Brain microvascular endothelial cell (primary cell): Measurements from ENCODE around the gene SRP14.
"Not testable (repeated sequence)": the region's sequence is repeated elsewhere in the genome, so short reads cannot be mapped to it uniquely, and the experiment has no call there.

Experiments used
- DNase-seq: peaks from one replicate; pipeline ENCODE4 v3.0.0-alpha.2; 2020
- H3K27ac ChIP-seq: fragments of 250-450 bp; sonication (Bioruptor Pico); 2 replicates; pipeline ENCODE4 v1.5.1; 2020; ENCODE audit warnings: mild to moderate bottlenecking, moderate library complexity
- H3K27me3 ChIP-seq: fragments of 250-450 bp; sonication (Bioruptor Pico); replicated peaks from 2 replicates; pipeline ENCODE4 v1.5.1; 2020; ENCODE audit warnings: mild to moderate bottlenecking
- H3K36me3 ChIP-seq: fragments of 250-450 bp; sonication (Bioruptor Pico); replicated peaks from 2 replicates; pipeline ENCODE4 v1.5.1; 2020; ENCODE audit warnings: mild to moderate bottlenecking
- H3K4me3 ChIP-seq: 2 replicates; pipeline ENCODE4 v1.5.1; 2011; ENCODE audit warnings: low read depth, mild to moderate bottlenecking, control low read depth, low read length, moderate library complexity
- CTCF ChIP-seq: IDR thresholded peaks from 2 replicates; pipeline ENCODE4 v1.5.1; 2011; ENCODE audit warnings: low read depth, mild to moderate bottlenecking, moderate library complexity, low read length, control low read depth, inconsistent platforms; ENCODE audit errors: missing control alignments
- in situ Hi-C: cut with HindIII; loops from 2 replicates; pipeline ENCODE4 v1.10.0; 2017; ENCODE audit warnings: low sequenced_read_pairs, low pct_ligation_motif_present

SRP14 gene

GRCh38 chr15:40028193-40028592 is 10.8 kb downstream of the SRP14 start:
- no peaks in the 10 kb centered on the region for H3K27me3 ChIP-seq
- no peak overlapping the region for H3K27ac ChIP-seq
- no peak for TF ChIP-seq CTCF
- no peak overlapping the region for H3K4me3 ChIP-seq
- DNase-seq, result no peak
- in situ Hi-C loops, result no loop called here
- peaks cover 82% of the 10 kb centered on the region for H3K36me3 ChIP-seq

GRCh38 chr15:40016224-40016865 is 22.6 kb downstream of the SRP14 start:
- H3K4me3 ChIP-seq, result no peak overlapping the region
- H3K36me3 ChIP-seq, result peaks cover 82% of the 10 kb centered on the region
- no peak for TF ChIP-seq CTCF
- DNase-seq, result no peak
- in situ Hi-C loops, result no loop called here
- H3K27me3 ChIP-seq, result no peaks in the 10 kb centered on the region
- H3K27ac ChIP-seq, result no peak overlapping the region

- no peak for DNase-seq
- no peaks in the 10 kb centered on the region for H3K27me3 ChIP-seq
- TF ChIP-seq CTCF, result no peak
- H3K4me3 ChIP-seq, result no peak overlapping the region
- H3K27ac ChIP-seq, result no peak overlapping the region
- in situ Hi-C loops, result no loop called here
- peaks cover 85% of the 10 kb centered on the region for H3K36me3 ChIP-seq
Observed at GRCh38 chr15:40014390-40014789, 24.6 kb downstream of the SRP14 start.

GRCh38 chr15:40013372-40013771 is 25.6 kb downstream of the SRP14 start:
- H3K27ac ChIP-seq, H3K27me3 ChIP-seq, H3K4me3 ChIP-seq, in situ Hi-C loops, DNase-seq: not testable (repeated sequence)
- H3K36me3 ChIP-seq, result peaks cover 87% of the 10 kb centered on the region

- Histone ChIP-seq H3K27me3 (no peaks in the 10 kb centered on the region), H3K36me3 (peaks cover 92% of the 10 kb centered on the region), H3K4me3 (no peak overlapping the region), H3K27ac (no peak overlapping the region)
- in situ Hi-C loops, result no loop called here
- no peak for DNase-seq
- no peak for TF ChIP-seq CTCF
Observed at GRCh38 chr15:40011303-40011702, 27.7 kb downstream of the SRP14 start.

GRCh38 chr15:40010686-40011085 is 28.3 kb downstream of the SRP14 start:
- Histone ChIP-seq H3K27me3 (no peaks in the 10 kb centered on the region), H3K36me3 (peaks cover 86% of the 10 kb centered on the region), H3K4me3 (no peak overlapping the region), H3K27ac (no peak overlapping the region)
- TF ChIP-seq CTCF, result no peak
- in situ Hi-C loops, result no loop called here
- peak; percentile 53 for DNase-seq
